Mesenteric fat pad (tissue), 1 donor: ENCODE results near the gene MICALL1. TPM values are rescaled to one million over a fixed set of nuclear protein-coding genes. Genes with fewer than 3 reads are reported as not detected.
"Not testable (repeated sequence)": the region's sequence is repeated elsewhere in the genome, so short reads cannot be mapped to it uniquely, and the experiment has no call there.

Source experiments
- DNase-seq: peaks from one replicate; pipeline ENCODE4 v3.0.0-alpha.2; 2020; ENCODE audit warnings: low spot score
- total RNA-seq: library from RNA; stranded (reverse); fragmentation: NEBNext Ultra II Directional; extraction: Animal tissue kit (Norgen Biotek cat#: 25700); gene quantifications from one replicate; pipeline ENCODE4 v1.2.1, GENCODE V29; 2021
- donor health status: DM: yes; HTN: yes; CAD: no.

The MICALL1 gene
- total RNA-seq, 1 donor from 2014 or later: 44.7 TPM

DNA sequence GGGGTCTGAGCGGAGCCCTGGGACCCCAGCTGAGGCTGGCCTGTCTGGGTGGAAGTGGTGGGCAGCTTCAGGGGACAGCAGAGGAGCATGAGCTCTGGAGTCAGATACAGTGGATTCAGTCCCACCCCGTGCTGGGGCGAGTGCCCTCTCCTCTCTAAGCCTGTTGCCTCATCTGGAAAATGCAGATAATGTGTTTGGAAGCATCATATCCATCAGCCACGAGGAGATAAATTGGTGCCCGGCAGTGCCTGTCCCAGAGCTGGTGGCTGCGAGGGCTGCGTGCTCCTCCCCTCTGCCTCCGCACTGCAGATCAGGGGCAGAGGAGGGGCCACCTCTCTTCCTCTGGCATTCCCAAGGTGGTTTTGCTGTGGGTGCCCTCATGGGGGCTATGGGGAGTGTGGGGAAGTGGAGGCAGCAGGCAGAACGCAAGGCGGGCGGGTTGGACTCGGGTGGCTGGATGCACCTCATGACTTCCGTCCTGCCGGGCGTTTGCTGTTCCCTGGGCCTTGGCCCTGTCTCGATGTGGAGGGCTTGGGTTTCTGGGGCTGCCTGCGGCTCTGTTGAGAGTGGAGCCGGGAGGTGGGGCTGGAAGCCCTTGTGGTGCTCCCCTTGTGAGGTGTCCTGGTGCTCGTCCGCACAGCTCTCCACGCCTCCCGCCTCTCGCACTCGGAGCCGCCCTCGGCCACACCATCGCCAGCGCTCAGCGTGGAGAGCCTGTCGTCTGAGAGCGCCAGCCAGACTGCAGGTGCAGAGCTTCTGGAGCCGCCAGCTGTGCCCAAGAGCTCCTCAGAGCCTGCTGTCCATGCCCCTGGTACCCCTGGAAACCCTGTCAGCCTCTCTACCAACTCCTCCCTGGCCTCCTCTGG lies 20.9 kb downstream of the MICALL1 start:
- no peak for DNase-seq

DNA sequence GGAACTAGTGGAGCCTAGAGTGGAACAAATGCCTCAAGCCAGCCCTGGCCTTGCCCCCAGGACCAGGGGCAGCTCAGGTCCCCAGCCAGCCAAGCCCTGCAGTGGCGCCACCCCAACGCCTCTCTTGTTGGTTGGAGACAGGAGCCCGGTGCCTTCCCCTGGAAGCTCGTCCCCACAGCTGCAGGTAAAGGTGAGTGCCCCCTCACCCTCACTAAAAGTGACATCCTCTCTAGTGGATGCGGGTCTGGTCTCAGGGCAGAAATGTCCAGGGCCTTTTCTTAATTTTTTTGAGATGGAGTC lies 21.5 kb downstream of the MICALL1 start:
- no peak for DNase-seq

DNA sequence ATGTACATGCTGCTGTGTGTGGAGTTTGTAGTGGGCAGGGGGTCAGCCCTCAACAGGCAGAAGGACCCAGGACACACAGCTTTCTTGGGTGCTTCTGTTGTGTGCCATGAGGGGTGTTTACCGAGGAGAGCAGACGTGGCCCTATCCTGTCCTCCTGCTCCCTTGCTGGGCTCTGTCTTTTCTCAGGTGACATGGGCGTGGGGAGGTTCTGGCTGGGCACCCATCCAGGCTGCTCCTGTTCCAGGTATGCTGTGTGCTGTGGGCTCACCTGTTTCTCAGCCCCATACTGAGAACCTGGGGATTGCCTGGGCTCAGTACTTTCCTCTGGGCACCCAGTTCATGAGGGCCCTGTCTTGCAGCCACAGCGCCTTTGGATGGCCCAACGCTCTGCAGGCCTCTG lies 23.3 kb downstream of the MICALL1 start:
- DNase-seq: no peak

DNA sequence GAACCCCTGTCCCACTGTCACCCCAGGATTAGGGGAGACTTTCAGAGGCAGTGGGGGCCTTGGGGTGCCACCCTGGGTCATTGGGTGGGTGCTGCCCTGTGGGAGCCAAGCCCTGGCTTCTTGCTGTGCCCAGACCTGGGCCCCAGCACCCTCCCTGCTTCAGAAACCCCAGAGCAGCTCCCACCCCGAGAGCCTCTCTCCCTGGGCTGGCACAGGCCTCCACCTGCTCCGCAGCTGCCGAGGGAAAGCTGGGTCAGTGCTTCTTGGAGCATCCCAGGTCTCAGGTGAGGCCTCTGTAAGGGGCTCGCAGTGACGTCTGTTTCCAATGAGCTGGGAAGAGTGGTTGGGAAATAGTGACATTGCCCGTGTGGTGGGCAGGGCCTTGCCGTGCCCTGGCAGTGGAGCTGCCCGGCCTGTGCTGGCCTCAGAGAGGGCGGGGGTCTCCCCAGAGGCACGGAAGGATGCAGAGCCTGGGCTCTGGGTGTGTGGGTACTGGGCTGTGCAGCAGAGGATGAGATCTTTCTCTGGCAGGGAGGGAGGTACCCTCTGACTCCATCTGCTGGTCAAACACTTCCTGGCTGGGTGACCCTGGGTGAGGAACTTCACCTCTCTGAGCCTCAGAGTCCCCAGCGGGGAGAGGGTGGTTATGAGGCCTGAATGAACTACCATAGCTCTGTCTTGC lies 24.3 kb downstream of the MICALL1 start:
- DNase-seq: no peak

DNA sequence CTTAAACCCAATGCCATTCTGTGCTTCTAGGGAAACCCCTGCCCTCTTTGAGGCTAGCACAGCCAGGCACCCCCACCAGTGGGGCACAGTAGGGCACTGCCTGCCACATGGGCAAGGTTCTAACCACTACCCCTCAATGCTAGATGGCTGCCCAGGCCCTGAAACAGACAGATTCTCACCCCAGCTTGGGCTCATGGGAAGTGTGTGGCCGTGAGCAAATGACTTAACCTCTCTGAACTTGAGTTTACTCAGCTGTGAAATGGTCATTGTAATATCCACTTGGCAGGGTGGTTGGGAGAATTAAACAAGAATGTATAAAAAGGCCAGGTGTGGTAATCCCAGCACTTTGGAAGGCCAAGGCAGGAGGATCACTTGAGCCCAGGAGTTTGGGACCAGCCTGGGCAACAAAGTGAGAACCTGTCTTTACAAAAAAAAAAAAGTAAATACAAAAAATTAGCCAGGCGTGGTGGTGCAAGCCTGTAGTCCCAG lies 24.9 kb downstream of the MICALL1 start:
- no peak for DNase-seq

DNA sequence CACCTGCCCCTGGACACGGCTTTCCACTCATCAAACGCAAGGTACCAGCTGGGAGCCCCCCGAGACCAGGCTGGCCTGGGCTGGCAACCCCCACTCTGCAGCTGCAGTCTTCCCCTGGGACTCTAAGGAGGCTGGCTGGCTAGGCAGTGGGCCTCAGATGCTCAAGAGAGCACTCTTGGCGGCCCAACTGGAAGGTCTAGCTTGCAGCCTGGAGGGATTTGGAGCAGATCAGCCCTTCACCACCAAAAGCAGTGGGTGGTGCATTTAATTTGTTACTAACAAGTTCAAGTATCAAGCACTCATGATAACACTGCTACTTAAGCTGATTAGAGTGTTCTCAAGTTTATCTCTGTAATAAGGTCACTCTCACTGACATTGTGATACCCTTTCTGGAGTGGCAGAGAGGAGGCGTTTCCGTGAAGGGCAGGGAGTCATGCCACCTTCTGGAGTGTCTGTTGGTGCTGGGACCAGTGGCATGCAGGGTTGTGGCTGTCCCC lies 25.8 kb downstream of the MICALL1 start:
- no peak for DNase-seq

DNA sequence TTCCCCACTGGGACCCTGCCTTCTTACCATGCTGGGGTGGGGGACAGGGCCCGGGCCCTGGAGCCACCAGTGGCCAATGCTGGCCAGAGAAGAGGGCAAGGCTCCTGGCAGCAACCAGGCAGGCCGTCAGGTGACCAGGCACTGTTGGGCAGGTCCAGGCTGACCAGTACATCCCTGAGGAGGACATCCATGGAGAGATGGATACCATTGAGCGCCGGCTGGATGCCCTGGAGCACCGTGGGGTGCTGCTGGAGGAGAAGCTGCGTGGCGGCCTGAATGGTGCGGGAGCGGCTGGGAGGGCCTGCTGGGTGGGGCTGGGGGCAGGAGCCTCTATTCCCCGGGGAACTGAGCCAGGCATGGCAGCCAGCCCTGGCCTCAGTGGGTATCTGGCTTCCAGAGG lies 26.3 kb downstream of the MICALL1 start:
- no peak for DNase-seq

DNA sequence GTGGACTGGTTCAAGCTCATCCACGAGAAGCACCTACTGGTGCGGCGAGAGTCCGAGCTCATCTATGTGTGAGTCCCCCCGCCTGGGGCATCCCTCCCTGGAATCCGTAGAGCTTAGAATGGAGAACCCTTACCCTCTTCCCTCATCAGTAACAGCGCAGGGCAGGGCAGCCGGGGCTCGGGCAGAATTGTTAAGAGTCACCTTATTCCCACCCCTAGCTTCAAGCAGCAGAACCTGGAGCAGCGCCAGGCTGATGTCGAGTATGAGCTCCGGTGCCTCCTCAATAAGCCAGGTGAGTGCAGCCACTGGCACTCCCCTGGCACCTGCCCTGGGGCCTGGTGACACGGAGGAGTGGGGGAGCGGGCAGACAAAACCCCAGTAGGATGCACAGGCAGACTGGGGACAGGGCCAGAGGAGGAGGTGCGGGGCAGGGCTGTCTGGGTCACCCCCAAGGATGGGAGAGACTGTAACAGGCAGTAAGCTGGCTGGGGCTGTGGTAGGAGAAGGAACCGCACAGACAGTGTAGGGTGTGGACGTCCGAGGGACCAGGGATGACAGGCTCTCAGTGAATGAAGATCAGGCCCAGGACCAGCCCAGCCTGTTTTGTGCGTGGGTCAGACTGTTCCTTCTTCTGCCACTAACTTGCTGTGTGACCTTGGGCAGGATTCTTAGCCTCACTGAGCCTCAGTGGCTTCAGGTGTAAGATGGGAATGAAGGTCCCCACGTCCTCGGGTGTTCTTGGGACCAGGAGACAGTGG lies 26.9 kb downstream of the MICALL1 start:
- DNase-seq: no peak

DNA sequence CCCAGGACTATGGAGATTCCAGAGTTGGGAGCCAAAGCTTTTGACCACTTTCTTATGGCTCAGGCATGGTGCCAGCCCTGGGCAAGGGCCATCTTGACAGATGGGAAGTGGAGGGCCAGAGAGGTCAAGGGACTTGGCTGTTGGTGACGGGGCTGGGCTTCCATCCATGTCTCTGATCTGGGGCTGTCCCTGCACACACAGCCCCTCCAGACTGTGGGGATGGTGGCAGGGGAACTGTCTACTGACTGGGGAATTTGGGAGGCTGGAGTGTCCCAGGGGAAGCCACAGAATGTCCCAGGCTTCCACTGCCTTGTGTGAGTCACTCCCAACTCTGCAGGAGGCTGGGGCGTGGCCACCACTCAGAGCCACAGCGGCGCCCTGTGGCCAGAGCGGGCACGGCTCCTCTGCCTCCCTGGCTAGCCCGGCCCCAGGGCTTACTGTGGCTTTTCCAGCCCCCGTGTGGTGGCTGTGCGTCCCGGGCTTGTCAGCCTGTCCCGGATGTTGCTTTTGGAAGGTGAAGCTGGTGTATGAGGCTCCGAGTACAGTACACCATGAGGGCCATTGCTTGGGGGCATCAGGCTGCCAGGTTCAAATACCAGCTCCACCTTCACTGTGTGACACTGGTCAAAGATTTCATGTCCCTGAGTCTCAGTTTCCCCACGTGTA lies 27.7 kb downstream of the MICALL1 start:
- peak; percentile 97 for DNase-seq

DNA sequence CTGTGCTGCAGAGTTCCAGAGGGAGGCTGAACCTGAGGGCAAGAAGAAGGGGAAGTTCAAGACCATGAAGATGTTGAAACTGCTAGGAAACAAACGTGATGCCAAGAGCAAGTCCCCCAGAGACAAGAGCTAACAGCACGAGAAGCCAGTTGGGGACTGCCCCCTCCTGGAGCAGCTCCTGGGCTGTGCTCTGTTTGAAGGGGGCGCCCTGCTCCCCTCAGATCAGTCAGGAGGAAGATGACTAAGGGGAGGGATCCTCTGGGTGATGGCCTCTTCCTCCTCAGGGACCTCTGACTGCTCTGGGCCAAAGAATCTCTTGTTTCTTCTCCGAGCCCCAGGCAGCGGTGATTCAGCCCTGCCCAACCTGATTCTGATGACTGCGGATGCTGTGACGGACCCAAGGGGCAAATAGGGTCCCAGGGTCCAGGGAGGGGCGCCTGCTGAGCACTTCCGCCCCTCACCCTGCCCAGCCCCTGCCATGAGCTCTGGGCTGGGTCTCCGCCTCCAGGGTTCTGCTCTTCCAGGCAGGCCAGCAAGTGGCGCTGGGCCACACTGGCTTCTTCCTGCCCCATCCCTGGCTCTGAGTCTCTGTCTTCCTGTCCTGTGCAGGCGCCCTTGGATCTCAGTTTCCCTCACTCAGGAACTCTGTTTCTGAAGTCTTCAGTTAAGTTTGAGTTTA lies 34.7 kb downstream of the MICALL1 start:
- no peak for DNase-seq

DNA sequence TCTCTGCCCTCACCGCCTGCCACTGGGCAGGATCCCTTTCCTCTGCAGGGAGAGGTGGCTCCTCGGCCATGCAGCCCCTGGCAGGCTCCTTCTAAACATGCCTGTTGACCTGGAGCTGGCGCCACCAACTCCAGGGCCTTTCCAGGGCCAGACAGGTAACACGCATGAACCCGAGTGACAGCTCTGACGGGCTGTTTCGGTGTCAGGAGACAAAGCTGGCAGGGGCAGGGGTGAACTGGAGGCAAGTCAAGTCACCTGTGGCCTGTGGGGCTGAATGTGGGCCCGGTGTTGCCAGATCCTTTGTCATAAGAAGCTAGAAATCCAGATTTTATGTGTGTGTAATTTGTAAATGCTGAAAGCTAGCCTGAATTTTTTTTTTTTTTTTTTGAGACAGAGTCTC lies 36.0 kb downstream of the MICALL1 start:
- DNase-seq: no peak

DNA sequence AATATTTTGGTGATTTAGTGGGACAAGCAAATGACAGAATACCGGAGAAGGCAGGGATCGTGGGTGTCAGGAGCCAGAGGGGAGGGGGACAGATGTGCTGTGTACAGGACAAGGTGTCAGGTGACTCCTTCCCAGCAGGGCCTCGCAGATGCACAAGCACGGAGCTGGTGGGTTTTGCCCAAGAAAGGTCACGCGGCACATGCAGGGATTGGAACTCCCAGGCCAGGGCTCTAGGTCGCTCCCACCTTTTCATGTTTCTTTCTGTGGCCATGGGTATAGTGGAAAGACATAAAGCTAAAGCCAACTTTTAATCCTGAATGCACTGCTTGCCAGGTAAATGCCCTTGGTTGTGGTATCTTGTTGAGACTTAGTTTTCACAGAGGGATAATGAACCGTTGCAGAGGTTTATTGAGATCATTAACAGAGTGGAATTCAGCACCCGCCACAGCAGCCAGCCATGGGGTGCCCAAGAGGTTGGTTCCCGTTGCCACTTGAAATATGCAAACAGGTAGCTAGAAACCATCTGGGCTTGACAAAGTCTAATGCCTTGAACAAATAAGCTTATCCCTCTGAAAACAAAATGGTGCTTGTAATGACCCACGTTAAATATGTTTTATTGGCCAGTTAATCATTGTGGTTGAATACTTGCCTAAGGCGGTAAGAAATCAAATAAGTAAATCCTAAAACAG lies 37.2 kb downstream of the MICALL1 start:
- no peak for DNase-seq

DNA sequence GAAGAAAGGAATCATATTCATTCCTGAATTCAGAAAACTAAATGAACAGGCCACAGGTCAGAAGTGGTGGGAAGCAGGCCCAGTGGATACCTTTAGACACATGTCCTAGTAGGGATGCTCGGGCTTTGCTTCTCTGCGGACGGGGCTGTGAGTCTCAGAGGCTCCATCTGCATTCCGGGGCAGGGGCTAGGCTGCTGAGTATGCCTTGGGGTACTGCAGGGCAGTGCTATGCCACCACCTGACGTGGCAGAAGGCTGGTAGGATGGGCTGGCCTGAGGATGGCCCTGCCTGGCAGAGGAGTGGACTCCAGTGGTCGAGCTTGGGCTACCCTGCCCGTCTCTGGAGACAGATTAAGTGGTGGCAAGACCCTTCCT lies 37.7 kb downstream of the MICALL1 start:
- no peak for DNase-seq

DNA sequence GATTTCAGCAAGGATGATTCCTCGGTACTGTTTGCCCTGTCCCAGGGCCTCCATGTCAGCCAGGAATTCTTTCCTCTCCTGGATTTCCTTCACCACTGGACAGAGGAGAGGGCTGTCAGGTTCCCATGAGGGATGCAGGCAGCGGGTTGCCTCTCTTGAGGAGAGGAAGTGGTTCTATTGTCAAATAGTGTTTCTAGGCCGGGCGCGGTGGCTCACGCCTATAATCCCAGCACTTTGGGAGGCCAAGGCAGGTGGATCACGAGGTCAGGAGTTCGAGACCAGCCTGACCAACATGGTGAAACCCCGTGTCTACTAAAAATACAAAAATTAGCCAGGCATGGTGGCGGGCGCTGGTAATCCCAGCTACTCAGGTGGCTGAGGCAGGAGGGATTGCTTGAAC lies 38.3 kb downstream of the MICALL1 start:
- not testable (repeated sequence) for DNase-seq

DNA sequence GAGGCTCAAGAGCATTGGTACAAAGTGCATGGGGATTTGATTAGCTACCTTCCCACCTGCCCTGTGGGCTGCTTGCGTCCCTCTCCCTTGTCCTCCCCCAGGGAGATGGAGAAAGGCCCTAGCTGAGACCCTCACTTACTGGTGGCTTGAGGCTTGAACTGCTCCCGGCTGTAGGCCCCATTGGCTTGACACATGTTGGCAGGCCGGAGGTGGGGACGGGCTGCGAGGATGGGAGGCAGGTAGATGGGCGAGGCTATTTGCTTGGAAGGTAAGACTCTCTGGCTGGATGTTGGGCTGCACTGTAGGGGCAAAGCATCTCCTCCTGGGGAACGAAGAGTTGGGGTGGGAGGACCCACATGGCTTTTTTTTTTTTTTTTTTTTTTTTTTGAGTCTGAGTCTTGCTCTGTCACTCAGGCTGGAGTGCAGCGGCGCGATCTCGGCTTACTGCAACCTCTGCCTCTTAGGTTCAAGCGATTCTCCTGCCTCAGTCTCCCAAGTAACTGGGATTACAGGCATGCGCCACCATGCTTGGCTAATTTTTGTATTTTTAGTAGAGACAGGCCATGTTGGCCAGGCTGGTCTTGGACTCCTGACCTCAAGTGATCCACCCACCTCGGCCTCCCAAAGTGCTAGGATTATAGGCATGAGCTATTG lies 41.2 kb downstream of the MICALL1 start:
- DNase-seq: not testable (repeated sequence)

DNA sequence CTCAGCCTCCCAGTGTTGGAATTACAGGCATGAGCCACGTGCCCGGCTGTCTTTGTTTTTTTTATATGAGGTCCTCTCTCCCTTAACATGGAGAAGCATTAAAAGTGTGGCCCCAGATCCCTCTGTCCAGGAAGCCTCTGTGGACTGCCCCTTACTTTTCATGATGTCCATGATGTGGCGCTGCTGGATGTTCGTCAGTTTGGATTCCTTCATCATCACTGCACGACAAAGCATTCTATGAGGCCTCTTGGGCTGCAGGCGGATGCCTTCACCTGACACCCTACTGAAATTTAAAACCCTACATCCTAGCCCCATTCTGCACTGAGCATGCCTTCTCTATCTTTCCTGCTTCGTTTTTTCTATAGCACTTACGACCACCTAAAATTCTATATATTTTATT lies 45.2 kb downstream of the MICALL1 start:
- no peak for DNase-seq

DNA sequence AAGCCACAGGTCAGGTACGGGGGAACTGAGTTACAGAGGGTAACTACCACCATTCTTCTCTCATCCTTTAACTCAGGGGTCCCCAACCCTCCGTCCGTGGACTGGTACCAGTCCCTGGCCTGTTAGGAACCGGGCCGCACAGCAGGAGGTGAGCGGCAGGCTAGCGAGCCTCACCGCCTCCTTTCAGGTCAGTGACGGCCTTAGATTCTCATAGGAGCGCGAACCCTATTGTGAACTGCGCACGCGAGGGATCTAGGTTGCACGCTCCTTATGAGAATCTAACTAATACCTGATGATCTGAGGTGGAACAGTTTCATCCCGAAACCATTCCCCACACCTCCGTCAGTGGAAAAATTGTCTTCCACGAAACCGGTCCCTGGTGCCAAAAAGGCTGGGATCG lies 46.5 kb downstream of the MICALL1 start:
- DNase-seq: not testable (repeated sequence)

DNA sequence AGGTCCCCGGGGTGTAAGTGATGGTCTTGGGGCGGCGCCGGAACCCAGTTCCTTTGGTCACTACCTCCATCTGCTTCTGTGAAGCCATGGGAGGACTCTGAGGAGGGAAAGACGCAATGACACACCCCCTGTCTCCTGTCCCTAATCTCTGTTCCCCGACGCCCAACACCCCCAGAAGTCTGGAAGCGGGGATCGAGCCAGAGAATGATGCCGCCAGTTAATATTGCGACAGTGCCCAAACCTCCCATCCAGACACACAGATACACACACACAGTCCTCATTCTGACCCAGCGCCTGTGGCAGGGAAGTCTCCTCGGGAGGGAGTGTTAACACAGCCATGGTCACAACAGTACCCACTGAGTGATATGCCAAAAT lies 47.0 kb downstream of the MICALL1 start:
- DNase-seq: no peak

DNA sequence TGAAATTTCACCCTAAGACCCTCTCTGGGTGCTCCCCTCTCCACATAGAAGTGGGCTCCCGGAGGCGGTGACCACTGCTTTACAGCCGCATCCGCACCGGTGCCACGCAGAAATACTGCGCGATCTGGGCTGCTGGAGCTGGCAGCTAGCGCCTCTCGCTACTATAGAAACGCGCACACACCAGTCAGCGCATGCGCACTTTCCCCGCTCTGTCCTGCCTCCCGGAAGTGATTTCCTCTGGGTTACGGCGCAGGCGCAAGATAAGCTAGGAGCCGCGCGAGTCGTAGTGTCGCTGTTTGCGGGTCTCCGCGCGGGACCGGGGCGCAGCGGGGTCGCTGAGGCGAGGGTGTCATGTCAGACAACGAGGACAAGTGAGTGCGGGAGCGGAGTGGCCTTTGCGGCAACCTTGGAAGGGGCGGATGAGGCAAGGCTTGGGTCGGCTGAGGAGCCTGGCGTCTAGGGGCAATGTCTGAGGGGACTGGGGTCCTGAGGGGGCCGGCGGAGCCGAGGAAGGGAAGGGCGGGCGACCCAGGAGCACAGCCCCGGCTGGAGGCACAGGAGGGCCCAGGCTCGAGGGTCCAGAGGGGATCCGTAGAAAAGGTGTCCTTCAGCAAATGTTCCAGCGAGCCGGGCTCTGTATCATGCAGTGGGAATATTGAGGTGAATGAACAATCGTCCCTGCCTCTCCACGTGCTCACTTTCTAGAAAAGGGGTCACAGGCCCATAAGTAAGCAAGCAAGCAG lies 47.5 kb downstream of the MICALL1 start, which contains the start of the genes C22orf23 and POLR2F:
C22orf23 (minus strand) TSS at position 165 of the 743 bp plus-strand sequence. CDS start 452 bp downstream, outside the sequence.
POLR2F (plus strand) TSS at position 263 of the 743 bp plus-strand sequence; CDS start at position 352, 89 bp downstream.
- peak; percentile 99 for DNase-seq
